ENCODE data around the gene YIF1B. TPM values are rescaled to one million over a fixed set of nuclear protein-coding genes. Genes with fewer than 3 reads are reported as not detected.

YIF1B gene
- total and polyA plus RNA-seq, 2 experiments from 2014 or later: 82.8 to 106 TPM

DNA sequence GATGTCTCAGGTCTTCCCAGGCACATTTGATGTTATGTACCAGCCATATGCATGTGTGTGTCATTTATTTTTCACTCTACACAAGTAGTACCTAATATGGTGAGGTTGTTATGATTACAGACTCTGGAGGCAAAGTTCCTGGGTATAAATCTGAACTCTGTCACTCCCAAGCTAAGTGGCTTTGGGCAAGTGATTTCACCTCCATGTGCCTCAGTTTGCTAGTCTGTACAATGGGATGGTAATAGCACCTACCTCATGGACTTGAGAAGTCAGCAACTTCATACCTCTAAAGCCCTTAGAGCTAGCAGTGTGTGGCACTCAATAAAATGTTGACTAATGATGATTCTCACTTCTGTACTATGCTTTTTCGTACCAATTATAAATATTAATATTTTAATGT lies 16.0 kb upstream of the YIF1B start:
- Histone ChIP-seq H4K20me1 (replicated peaks; ENCODE audit: insufficient read depth) (no peaks in the 10 kb centered on the region; the same call in 1 of the 2 replicates), H3K4me3 (no peak overlapping the region), H3K4me1 (ENCODE audit: insufficient read depth) (no peaks in the 10 kb centered on the region; the same call in 1 of the 2 replicates), H3F3A (replicated peaks; ENCODE audit: low read depth) (0 out of 2 replicates have a peak, but pooled peaks cover 7% of the 10 kb centered on the region), H2AFZ (no peak overlapping the region), H3K9me2 (ENCODE audit: insufficient read depth) (no peaks in the 10 kb centered on the region), H3K27me3 (ENCODE audit: insufficient read depth) (no peaks in the 10 kb centered on the region), H3K79me2 (replicated peaks; ENCODE audit: insufficient read depth) (no peaks in the 10 kb centered on the region), H3K27ac (ENCODE audit: low read depth) (no peak overlapping the region), H3K36me3 (ENCODE audit: insufficient read depth) (0 out of 2 replicates have a peak, but pooled peaks cover 5% of the 10 kb centered on the region), H3K4me2 (no peak overlapping the region)
- Mint-ChIP-seq H3K4me1 (no peaks in the 10 kb centered on the region), H3K27me3 (ENCODE audit: insufficient read depth, low read depth, poor library complexity) (peaks cover 8% of the 10 kb centered on the region), H3K4me3 (no peak overlapping the region), H3K9me3 (no peaks in the 10 kb centered on the region; the same call in 2 of the 3 replicates), H3K36me3 (ENCODE audit: low read depth) (peaks cover 6% of the 10 kb centered on the region; the same call in 2 of the 3 replicates), H3K27ac (no peak overlapping the region)
- DNase-seq (ENCODE audit: low spot score) (no peak), ATAC-seq (no peak)
- TF ChIP-seq EZH2 (IDR thresholded peaks at IDR 0.05; ENCODE audit: low read depth, unreplicated experiment) (no peak), EZH2phosphoT487 (IDR thresholded peaks at IDR 0.05; ENCODE audit: unreplicated experiment) (no peak), STAT1 (IDR thresholded peaks at IDR 0.05; ENCODE audit: unreplicated experiment) (no peak), ZNF114 (CRISPR knock-in tag; IDR thresholded peaks at IDR 0.05) (no peak), ZNF331 (CRISPR knock-in tag; IDR thresholded peaks at IDR 0.05; ENCODE audit: low read depth) (no peak), NANOG (IDR thresholded peaks at IDR 0.05; ENCODE audit: borderline replicate concordance) (no peak), CREB1 (CRISPR knock-in tag; IDR thresholded peaks at IDR 0.05; ENCODE audit: low read depth) (no peak), JUNB (IDR thresholded peaks at IDR 0.05; ENCODE audit: unreplicated experiment) (no peak), POLR2AphosphoS5 (IDR thresholded peaks at IDR 0.05; ENCODE audit: low read depth) (no peak)
- TF ChIP-seq, protein P1, sequence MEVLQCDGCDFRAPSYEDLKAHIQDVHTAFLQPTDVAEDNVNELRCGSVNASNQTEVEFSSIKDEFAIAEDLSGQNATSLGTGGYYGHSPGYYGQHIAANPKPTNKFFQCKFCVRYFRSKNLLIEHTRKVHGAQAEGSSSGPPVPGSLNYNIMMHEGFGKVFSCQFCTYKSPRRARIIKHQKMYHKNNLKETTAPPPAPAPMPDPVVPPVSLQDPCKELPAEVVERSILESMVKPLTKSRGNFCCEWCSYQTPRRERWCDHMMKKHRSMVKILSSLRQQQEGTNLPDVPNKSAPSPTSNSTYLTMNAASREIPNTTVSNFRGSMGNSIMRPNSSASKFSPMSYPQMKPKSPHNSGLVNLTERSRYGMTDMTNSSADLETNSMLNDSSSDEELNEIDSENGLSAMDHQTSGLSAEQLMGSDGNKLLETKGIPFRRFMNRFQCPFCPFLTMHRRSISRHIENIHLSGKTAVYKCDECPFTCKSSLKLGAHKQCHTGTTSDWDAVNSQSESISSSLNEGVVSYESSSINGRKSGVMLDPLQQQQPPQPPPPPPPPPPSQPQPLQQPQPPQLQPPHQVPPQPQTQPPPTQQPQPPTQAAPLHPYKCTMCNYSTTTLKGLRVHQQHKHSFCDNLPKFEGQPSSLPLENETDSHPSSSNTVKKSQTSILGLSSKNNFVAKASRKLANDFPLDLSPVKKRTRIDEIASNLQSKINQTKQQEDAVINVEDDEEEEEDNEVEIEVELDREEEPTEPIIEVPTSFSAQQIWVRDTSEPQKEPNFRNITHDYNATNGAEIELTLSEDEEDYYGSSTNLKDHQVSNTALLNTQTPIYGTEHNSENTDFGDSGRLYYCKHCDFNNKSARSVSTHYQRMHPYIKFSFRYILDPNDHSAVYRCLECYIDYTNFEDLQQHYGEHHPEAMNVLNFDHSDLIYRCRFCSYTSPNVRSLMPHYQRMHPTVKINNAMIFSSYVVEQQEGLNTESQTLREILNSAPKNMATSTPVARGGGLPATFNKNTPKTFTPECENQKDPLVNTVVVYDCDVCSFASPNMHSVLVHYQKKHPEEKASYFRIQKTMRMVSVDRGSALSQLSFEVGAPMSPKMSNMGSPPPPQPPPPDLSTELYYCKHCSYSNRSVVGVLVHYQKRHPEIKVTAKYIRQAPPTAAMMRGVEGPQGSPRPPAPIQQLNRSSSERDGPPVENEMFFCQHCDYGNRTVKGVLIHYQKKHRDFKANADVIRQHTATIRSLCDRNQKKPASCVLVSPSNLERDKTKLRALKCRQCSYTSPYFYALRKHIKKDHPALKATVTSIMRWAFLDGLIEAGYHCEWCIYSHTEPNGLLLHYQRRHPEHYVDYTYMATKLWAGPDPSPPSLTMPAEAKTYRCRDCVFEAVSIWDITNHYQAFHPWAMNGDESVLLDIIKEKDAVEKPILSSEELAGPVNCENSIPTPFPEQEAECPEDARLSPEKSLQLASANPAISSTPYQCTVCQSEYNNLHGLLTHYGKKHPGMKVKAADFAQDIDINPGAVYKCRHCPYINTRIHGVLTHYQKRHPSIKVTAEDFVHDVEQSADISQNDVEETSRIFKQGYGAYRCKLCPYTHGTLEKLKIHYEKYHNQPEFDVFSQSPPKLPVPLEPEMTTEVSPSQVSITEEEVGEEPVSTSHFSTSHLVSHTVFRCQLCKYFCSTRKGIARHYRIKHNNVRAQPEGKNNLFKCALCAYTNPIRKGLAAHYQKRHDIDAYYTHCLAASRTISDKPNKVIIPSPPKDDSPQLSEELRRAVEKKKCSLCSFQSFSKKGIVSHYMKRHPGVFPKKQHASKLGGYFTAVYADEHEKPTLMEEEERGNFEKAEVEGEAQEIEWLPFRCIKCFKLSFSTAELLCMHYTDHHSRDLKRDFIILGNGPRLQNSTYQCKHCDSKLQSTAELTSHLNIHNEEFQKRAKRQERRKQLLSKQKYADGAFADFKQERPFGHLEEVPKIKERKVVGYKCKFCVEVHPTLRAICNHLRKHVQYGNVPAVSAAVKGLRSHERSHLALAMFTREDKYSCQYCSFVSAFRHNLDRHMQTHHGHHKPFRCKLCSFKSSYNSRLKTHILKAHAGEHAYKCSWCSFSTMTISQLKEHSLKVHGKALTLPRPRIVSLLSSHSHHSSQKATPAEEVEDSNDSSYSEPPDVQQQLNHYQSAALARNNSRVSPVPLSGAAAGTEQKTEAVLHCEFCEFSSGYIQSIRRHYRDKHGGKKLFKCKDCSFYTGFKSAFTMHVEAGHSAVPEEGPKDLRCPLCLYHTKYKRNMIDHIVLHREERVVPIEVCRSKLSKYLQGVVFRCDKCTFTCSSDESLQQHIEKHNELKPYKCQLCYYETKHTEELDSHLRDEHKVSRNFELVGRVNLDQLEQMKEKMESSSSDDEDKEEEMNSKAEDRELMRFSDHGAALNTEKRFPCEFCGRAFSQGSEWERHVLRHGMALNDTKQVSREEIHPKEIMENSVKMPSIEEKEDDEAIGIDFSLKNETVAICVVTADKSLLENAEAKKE (CRISPR knock-in tag; IDR thresholded peaks at IDR 0.05): no peak
- TF ChIP-seq, protein P2, sequence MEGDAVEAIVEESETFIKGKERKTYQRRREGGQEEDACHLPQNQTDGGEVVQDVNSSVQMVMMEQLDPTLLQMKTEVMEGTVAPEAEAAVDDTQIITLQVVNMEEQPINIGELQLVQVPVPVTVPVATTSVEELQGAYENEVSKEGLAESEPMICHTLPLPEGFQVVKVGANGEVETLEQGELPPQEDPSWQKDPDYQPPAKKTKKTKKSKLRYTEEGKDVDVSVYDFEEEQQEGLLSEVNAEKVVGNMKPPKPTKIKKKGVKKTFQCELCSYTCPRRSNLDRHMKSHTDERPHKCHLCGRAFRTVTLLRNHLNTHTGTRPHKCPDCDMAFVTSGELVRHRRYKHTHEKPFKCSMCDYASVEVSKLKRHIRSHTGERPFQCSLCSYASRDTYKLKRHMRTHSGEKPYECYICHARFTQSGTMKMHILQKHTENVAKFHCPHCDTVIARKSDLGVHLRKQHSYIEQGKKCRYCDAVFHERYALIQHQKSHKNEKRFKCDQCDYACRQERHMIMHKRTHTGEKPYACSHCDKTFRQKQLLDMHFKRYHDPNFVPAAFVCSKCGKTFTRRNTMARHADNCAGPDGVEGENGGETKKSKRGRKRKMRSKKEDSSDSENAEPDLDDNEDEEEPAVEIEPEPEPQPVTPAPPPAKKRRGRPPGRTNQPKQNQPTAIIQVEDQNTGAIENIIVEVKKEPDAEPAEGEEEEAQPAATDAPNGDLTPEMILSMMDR (conservative IDR thresholded peaks at IDR 0.05; ENCODE audit: low read depth in 2 of 2): no peak
- TF ChIP-seq, protein P3, sequence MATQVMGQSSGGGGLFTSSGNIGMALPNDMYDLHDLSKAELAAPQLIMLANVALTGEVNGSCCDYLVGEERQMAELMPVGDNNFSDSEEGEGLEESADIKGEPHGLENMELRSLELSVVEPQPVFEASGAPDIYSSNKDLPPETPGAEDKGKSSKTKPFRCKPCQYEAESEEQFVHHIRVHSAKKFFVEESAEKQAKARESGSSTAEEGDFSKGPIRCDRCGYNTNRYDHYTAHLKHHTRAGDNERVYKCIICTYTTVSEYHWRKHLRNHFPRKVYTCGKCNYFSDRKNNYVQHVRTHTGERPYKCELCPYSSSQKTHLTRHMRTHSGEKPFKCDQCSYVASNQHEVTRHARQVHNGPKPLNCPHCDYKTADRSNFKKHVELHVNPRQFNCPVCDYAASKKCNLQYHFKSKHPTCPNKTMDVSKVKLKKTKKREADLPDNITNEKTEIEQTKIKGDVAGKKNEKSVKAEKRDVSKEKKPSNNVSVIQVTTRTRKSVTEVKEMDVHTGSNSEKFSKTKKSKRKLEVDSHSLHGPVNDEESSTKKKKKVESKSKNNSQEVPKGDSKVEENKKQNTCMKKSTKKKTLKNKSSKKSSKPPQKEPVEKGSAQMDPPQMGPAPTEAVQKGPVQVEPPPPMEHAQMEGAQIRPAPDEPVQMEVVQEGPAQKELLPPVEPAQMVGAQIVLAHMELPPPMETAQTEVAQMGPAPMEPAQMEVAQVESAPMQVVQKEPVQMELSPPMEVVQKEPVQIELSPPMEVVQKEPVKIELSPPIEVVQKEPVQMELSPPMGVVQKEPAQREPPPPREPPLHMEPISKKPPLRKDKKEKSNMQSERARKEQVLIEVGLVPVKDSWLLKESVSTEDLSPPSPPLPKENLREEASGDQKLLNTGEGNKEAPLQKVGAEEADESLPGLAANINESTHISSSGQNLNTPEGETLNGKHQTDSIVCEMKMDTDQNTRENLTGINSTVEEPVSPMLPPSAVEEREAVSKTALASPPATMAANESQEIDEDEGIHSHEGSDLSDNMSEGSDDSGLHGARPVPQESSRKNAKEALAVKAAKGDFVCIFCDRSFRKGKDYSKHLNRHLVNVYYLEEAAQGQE (IDR thresholded peaks at IDR 0.05; ENCODE audit: unreplicated experiment): no peak
